ENCODE measurements around the gene SREBF1.
"Not testable (repeated sequence)": the region's sequence is repeated elsewhere in the genome, so short reads cannot be mapped to it uniquely, and the experiment has no call there.

Gene SREBF1

GRCh38 chr17:17812211-17813054, 24.4 kb downstream of the SREBF1 start:
- DNase-seq (ENCODE audit: low read depth), result peak; percentile 49

GRCh38 chr17:17811381-17812210, 25.2 kb downstream of the SREBF1 start:
- no peak for DNase-seq (ENCODE audit: low read depth)

- DNase-seq (ENCODE audit: low read depth), result no peak
Measured at GRCh38 chr17:17810895-17811248, 25.9 kb downstream of the SREBF1 start.

- DNase-seq (ENCODE audit: low read depth), result no peak
Measured at GRCh38 chr17:17810084-17810894, 26.5 kb downstream of the SREBF1 start.

- DNase-seq (ENCODE audit: low read depth), result no peak
Measured at GRCh38 chr17:17809531-17810083, 27.2 kb downstream of the SREBF1 start.

- no peak for DNase-seq (ENCODE audit: low read depth)
Measured at GRCh38 chr17:17808706-17809432, 27.9 kb downstream of the SREBF1 start.

- DNase-seq (ENCODE audit: low read depth), result not testable (repeated sequence)
Measured at GRCh38 chr17:17808200-17808599, 28.6 kb downstream of the SREBF1 start.

- DNase-seq (ENCODE audit: low read depth), result no peak
Measured at GRCh38 chr17:17807440-17807839, 29.3 kb downstream of the SREBF1 start.

- DNase-seq (ENCODE audit: low read depth), result no peak
Measured at GRCh38 chr17:17806611-17807274, 30.0 kb downstream of the SREBF1 start.

- DNase-seq (ENCODE audit: low read depth), result no peak
Measured at GRCh38 chr17:17806035-17806434, 30.8 kb downstream of the SREBF1 start.

GRCh38 chr17:17805575-17805974, 31.2 kb downstream of the SREBF1 start:
- DNase-seq (ENCODE audit: low read depth), result no peak

GRCh38 chr17:17804007-17804406, 32.8 kb downstream of the SREBF1 start:
- DNase-seq (ENCODE audit: low read depth), result no peak

GRCh38 chr17:17801800-17802481, 34.8 kb downstream of the SREBF1 start:
- DNase-seq (ENCODE audit: low read depth), result no peak

GRCh38 chr17:17800504-17801021, 36.2 kb downstream of the SREBF1 start:
- no peak for DNase-seq (ENCODE audit: low read depth)

GRCh38 chr17:17798573-17799255, 38.1 kb downstream of the SREBF1 start:
- DNase-seq (ENCODE audit: low read depth), result no peak

- DNase-seq (ENCODE audit: low read depth), result no peak
Measured at GRCh38 chr17:17798010-17798556, 38.7 kb downstream of the SREBF1 start.

GRCh38 chr17:17797119-17797809, 39.5 kb downstream of the SREBF1 start:
- DNase-seq (ENCODE audit: low read depth), result no peak

- no peak for DNase-seq (ENCODE audit: low read depth)
Measured at GRCh38 chr17:17796787-17797061, 40.1 kb downstream of the SREBF1 start.
